GM19193 (cell line): ENCODE data around the gene PTPRA.
A peak's percentile ranks its signal among the peaks of the same experiment; 100 is the strongest.

Experiments used
- POLR2A ChIP-seq: IDR thresholded peaks from 4 replicates; pipeline ENCODE4 v1.6.1; 2011; ENCODE audit not compliant: insufficient read depth, insufficient read length; ENCODE audit errors: extremely low read depth

Gene PTPRA, protein sequence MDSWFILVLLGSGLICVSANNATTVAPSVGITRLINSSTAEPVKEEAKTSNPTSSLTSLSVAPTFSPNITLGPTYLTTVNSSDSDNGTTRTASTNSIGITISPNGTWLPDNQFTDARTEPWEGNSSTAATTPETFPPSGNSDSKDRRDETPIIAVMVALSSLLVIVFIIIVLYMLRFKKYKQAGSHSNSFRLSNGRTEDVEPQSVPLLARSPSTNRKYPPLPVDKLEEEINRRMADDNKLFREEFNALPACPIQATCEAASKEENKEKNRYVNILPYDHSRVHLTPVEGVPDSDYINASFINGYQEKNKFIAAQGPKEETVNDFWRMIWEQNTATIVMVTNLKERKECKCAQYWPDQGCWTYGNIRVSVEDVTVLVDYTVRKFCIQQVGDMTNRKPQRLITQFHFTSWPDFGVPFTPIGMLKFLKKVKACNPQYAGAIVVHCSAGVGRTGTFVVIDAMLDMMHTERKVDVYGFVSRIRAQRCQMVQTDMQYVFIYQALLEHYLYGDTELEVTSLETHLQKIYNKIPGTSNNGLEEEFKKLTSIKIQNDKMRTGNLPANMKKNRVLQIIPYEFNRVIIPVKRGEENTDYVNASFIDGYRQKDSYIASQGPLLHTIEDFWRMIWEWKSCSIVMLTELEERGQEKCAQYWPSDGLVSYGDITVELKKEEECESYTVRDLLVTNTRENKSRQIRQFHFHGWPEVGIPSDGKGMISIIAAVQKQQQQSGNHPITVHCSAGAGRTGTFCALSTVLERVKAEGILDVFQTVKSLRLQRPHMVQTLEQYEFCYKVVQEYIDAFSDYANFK

GRCh38 chr20:2873010-2873746 is at the start of gene PTPRA:
TSS of gene PTPRA (plus strand) at chr20:2873481. CDS start at chr20:2964278, 90,797 bp downstream.
- TF ChIP-seq POLR2A: peak; percentile 98

- TF ChIP-seq POLR2A: no peak
Observed at GRCh38 chr20:2825761-2826160, 47.5 kb upstream of the PTPRA start.

DNA sequence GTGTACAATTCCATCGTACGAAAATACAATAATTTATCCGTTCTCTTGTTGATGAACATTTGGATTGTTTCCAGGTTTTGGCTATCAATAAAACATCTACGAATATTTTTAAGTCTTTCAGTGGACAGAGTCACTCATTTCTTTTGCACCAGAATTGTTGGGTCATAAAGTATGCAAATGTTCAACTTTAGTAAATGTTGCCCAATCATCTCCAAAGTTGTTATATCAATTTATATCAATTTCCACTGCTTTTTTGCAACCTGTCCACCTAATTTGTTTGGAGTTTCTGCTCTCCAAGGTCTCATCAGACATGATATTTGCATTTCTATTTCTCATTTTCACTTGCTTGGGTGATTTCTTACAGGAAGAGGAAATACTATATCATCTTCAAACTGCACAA is 46.6 kb upstream of the PTPRA start:
- TF ChIP-seq POLR2A: no peak

GRCh38 chr20:2829376-2829775 is 43.9 kb upstream of the PTPRA start:
- no peak for TF ChIP-seq POLR2A

DNA sequence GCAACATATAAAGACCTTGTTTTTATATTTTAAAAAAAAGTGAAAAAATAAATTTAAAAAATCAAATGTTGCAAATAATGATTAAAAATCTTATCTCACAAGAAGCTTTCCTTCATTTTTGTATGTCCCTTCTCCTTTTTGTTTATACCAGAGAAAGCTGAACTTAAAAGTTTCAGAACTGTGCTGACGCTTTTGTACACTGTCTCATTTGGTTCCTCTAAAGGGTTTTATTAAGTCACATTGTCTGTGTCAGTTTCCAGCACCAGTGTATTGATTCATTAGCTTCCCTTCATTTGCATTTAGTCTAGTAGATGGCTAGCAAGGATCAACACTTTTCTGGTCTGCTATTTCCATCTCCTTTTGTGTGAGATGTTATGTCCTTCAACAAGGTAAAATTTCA is 39.5 kb upstream of the PTPRA start:
- no peak for TF ChIP-seq POLR2A

DNA sequence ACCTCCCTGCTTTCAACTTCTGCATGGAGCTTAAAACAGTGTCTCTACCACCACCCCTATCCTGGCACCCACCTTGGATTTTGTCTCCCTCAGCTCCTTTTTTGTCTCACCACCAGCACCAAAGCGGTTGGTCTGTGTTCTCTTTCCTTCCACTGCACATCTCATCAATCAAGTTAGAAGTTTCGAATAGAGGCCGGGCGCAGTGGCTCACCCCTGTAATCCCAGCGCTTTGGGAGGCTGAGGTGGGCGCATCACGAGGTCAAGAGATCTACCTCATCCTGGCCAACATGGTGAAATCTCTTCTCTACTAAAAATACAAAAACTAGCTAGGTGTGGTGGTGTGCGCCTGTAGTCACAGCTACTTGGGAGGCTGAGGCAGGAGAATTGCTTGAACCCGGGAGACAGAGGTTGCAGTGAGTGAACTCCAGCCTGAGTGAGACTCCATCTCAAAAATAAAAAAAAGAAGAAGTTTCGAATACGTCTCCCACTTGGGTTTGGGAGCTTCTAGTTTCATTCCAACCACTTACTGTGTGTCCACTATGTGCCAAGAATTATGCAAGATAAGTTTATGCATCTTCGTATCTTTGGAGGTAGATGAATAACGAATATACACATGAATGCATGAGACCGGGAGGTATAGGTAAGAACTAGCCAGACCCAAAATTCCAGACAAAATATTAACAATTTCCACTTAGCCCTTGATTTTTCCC is 38.7 kb upstream of the PTPRA start:
- no peak for TF ChIP-seq POLR2A

DNA sequence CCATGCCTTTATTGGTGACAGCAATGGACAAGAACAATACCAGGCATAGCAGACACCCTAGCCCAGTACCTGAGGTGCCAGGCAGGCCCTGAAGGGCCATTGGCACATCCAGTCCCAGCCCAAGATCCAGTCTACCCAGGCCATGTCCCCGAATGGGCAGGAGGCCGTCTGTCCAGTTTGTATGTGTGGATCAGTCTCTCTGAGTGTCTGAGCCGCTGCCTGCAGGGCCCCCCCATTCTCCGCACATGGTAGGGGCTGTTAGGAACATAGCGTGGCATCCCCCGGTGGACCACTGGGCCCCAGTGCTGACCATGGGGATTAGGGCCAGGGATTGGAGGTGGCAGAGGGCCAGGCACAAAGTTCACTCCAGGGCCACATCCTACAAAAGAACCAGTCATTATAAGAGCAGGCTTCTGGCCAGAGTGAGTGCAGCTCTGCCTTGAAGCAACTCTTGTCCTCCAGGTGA is 37.9 kb upstream of the PTPRA start:
- no peak for TF ChIP-seq POLR2A

- no peak for TF ChIP-seq POLR2A
Observed at GRCh38 chr20:2836035-2836434, 37.2 kb upstream of the PTPRA start.

DNA sequence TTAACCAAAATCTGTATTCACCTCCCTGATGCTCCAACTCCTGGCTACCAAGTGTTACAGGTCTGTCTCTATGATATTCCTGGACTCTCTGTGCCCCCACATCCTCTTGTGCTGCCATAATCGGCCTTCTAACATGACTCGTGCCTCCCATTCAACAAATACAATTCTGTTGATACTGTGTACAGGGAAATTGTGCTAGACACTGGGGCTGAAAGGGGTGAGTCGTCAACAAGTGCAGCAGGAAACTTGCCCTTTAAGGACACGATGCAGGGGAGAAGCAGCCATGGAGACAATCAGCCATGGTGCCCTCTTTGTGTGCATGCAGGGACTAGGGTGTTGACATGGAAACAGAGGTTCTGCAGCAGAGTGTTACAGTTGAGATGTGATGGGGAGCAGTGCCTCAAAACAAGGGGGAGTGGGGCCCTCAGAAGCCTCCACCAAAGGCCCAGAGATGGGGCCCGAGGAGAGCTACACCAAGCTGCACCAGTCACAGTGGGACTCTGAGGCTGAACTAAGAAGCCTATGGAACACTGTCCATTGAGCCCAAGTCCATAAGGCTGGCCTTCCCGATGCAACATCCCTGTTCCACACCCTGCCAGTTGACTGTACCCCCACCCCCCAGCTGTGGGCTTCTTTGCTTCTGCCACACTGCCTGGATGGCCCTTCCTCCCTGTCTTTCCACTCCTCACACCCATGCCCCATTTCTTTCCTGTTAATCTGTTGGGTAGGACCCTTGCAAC is 35.9 kb upstream of the PTPRA start:
- no peak for TF ChIP-seq POLR2A

DNA sequence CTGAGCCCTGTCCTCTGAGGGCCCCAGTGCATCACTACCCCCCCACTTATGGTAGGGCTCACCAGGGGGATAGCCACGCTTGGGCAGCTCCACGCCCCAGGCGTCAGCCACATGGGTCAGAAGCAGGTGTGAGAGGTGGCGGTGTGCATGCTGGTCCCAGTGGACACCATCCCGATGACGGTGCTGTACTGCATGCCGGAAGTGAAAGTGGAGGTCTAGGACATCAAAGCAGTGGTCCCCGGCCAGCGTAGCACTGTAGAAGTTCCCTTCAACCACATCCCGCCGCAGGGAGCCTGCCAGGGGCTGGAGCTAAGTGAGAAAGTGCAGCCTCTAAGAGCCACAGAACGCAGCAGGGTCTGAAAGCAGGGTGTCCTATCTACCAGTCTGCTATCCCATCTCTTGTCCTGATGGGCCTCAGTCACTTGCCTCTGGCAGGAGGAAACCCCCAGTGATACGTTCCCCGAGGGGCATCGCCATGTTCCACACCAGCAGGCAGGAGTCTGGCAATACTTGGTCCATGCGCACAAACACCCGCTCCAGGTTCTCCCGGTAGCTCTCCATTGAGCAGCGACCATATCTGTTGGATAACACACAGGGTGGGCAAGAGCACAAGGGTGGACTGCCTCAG is 35.0 kb upstream of the PTPRA start:
- no peak for TF ChIP-seq POLR2A

GRCh38 chr20:2838847-2839671 is 34.2 kb upstream of the PTPRA start:
- no peak for TF ChIP-seq POLR2A

- no peak for TF ChIP-seq POLR2A
Observed at GRCh38 chr20:2839732-2840137, 33.5 kb upstream of the PTPRA start.
